ENCODE results near the gene PDGFC. TPM values are rescaled to one million over a fixed set of nuclear protein-coding genes. Genes with fewer than 3 reads are reported as not detected.

Gene PDGFC
- total RNA-seq, 1 experiment from 2014 or later = 4.5 TPM

DNA sequence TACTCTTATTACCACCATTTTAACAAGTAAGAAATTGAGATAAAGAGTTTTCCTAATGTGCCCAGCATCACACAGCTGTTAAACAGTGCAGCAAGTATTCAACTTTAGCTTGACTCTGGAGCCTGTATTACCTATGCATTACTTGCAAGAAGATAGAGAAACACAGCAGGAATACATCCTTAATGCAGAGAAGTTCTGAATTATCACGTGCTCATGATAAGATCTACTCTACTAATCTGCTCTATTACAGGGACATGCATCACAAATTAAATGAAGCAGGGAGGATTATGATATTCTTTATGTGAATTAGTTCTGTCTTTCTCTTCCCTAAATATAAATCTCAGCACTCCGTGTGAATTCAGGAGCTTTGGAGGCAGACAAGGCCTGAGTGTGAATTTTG lies 39.0 kb upstream of the PDGFC start:
- Histone ChIP-seq H3K18ac (ENCODE audit: insufficient read length, low read depth, low read length) (no peak overlapping the region), H3K27me3 (ENCODE audit: insufficient read depth, low read length) (no peaks in the 10 kb centered on the region)
- peaks cover 11% of the 10 kb centered on the region in 2 experiments for H3K4me1 Mint-ChIP-seq

More for the DNA sequence above, 39.0 kb upstream of the PDGFC start:
- Histone ChIP-seq H2BK120ac (ENCODE audit: low read depth, low read length, poor library complexity, severe bottlenecking) (no peak overlapping the region), H4K8ac (replicated peaks; ENCODE audit: insufficient read length, low read depth, low read length) (no peak overlapping the region), H2BK5ac (ENCODE audit: insufficient read length, low read length) (no peak overlapping the region), H3K9ac (ENCODE audit: extremely low read depth, insufficient read length, low read length) (no peak overlapping the region), H4K20me1 (ENCODE audit: control insufficient read depth, insufficient read depth, insufficient read length) (no peaks in the 10 kb centered on the region), H3K79me2 (ENCODE audit: insufficient read depth, low read length) (no peaks in the 10 kb centered on the region), H3K23ac (ENCODE audit: insufficient read length, low read depth, low read length) (no peak overlapping the region), H3K4me2 (ENCODE audit: insufficient read depth, insufficient read length, low read length) (no peak overlapping the region), H2AFZ (ENCODE audit: low read length) (no peak overlapping the region), H3K23me2 (ENCODE audit: insufficient read length, low read depth, low read length, poor library complexity, severe bottlenecking) (no peaks in the 10 kb centered on the region), H3K4ac (ENCODE audit: low read depth, low read length) (no peak overlapping the region), H2BK15ac (ENCODE audit: low read depth, low read length) (no peak overlapping the region), H3K9me3 (ENCODE audit: control insufficient read depth, low read depth, low read length) (no peaks in the 10 kb centered on the region), H4K91ac (ENCODE audit: insufficient read length, low read depth, low read length) (no peak overlapping the region), H2BK20ac (ENCODE audit: low read depth, low read length, poor library complexity, severe bottlenecking) (no peak overlapping the region), H2BK12ac (ENCODE audit: insufficient read length, low read depth, low read length) (no peak overlapping the region), H3K4me1 (ENCODE audit: insufficient read depth, low read length) (no peaks in the 10 kb centered on the region), H3K14ac (ENCODE audit: insufficient read depth, low read length) (no peak overlapping the region), H3T11ph (ENCODE audit: low read length) (no peak overlapping the region), H4K5ac (ENCODE audit: insufficient read length, low read depth, low read length) (no peak overlapping the region), H3K56ac (ENCODE audit: insufficient read length, low read depth, low read length) (no peak overlapping the region), H3K79me1 (ENCODE audit: insufficient read depth, low read depth, low read length, poor library complexity, severe bottlenecking) (no peaks in the 10 kb centered on the region), H3K27ac (ENCODE audit: insufficient read length, low read depth, low read length) (no peak overlapping the region), H2AK5ac (ENCODE audit: insufficient read length, low read length) (no peak overlapping the region)
- H3K27ac Mint-ChIP-seq = no peak overlapping the region
- WGBS (ENCODE audit: extremely low coverage, insufficient read length, low lambda C conversion rate) = no CpG with 5 or more reads among the region's 2 CpGs
- H3K27me3 Mint-ChIP-seq (ENCODE audit: low read depth) = no peaks in the 10 kb centered on the region
- no peak for TF ChIP-seq CTCF (conservative IDR thresholded peaks at IDR 0.05)
- no peaks in the 10 kb centered on the region for H3K36me3 Mint-ChIP-seq (ENCODE audit: insufficient read depth in 1 of 3, low read depth in 3 of 3)
- H3K9me3 Mint-ChIP-seq = no peaks in the 10 kb centered on the region
- no peak overlapping the region for H3K4me3 Mint-ChIP-seq
- DNase-seq = no peak
